Left colon (tissue), 2 donors: Measurements from ENCODE around the gene INSYN2B. TPM values are rescaled to one million over a fixed set of nuclear protein-coding genes. Genes with fewer than 3 reads are reported as not detected.

Experiments used
- ATAC-seq: fragments of 200-7000 bp; cut with Tn5 transposase; one replicate; pipeline ENCODE4 v1.9.1; 2020; ENCODE audit warnings: mild to moderate bottlenecking, moderate library complexity
- DNase-seq, 2 donors: peaks; one replicate each; pipeline ENCODE4 v3.0.0-alpha.2; 2020
- intact Hi-C, 2 donors: fragments of 100-400 bp; cut with DNase I in 1 of 2; cut with micrococcal nuclease in 1 of 2; formaldehyde crosslinking; loops; one replicate each; pipeline versions ENCODE4 v1.11.2 to v1.14.0; 2022; cut with DNase I, micrococcal nuclease
- long read RNA-seq: library from polyadenylated mRNA; unstranded; transcript quantifications from one replicate; pipeline ENCODE4 v2.0.0, GENCODE V29; 2021
- total RNA-seq, 2 donors: library from RNA; stranded (reverse); fragmentation: NEBNext Ultra II Directional; extraction: Animal tissue kit (Norgen Biotek cat#: 25700); gene quantifications; one replicate each; pipeline ENCODE4 v1.2.1, GENCODE V29; 2021
- donor health status: DM: no; HTN: no; CAD: no.
- donor health status: DM: yes; HTN: yes; CAD: no.

The INSYN2B gene
- total RNA-seq, result under 1 TPM in 1 of 2 donors, not detected in 1; 0.14 TPM
- long read RNA-seq, result 0 reads

- DNase-seq (peak in 1 of 2 donors; percentile 43), ATAC-seq (peak; percentile 76)
- intact Hi-C loops, result no loop called here
Observed at GRCh38 chr5:169980418-169981053, at the start of gene INSYN2B. Gene INSYN2B, minus strand, starts transcription at chr5:169980495. Its CDS starts 96,597 bp downstream, at chr5:169883898.

DNA sequence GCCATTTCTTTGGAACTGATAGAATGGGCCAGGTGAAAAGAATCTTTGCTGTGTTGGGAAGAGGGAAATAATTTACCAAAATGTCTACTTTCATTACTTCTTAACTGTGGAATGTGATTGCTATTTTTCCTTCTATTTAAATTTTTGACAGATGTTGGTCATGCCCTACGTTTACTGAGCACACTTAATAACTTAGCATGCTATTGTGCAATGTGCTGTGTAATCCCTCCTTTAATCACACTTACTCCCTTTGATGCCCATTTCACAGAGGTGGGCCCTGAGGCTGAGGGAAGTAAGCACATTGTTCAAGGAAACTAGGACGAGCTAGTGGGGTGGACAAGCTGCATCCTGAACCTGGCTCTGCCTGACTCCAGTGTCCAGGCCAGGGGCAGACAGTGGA lies 47.8 kb upstream of the INSYN2B start:
- ATAC-seq, result no peak
- DNase-seq, result no peak
- intact Hi-C loops, result no loop called here

DNA sequence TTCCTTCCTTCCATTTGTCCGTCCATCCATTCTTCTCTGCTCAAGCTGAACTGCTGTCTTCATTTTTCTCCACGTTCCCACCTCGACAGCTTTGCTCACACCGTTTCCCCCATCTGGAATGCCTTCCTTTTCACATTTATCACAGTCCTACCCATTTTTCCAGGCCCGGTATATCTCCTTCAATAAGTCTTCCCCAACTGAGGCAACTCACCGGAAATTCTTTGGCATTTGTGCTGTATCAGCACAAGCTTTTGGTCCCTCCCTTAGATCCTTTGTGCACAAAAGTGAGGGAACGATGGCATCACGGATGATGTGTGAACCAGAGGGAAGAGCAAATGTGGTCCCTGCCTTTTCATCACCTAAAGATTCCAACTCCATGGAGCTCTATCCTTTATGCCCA lies 45.6 kb upstream of the INSYN2B start:
- ATAC-seq, result no peak
- intact Hi-C loops, result no loop called here
- DNase-seq, result no peak

DNA sequence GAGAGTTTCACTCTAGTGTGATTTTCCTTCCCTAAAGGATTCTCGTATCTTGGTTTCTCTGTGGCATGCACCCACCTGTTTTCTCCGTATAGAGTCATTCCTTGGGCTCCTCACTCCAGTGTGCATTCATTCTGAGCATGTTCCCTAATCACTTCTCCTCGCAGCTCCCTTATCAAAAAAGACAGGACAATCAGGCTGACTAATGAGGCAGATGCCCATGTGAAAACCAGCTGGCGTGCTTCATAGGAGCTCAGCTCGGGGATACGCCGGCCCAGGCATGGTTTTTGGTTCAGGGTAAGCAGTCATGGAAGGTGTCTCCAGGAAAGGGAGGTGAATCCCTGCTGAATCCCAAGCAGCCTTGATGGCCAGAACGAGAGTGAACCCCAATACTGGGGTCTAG lies 41.2 kb upstream of the INSYN2B start:
- ATAC-seq (no peak), DNase-seq (no peak)
- intact Hi-C loops, result no loop called here

DNA sequence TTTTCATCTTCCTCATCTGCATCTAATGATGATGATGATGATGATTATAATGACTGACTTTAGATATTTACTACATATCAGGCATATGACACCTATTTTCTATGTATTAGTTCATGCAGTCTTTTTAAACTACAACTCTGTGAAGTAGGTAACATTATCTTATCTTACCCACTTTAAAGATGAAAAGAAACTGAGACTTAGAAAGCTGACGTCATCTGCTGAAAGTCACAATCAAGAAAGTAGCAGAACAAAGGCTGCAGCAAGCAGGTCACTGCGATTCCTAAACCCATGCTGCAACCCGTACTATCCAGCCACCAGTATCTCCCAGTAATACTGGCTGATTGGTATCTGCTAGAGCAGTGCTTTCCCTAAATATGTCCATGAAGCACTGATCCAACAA lies 40.1 kb upstream of the INSYN2B start:
- DNase-seq, result no peak
- no peak for ATAC-seq
- intact Hi-C loops, result no loop called here

- ATAC-seq, result no peak
- no peak for DNase-seq
- intact Hi-C loops, result no loop called here
Observed at GRCh38 chr5:170012622-170013021, 32.3 kb upstream of the INSYN2B start.

- ATAC-seq (no peak), DNase-seq (no peak)
- intact Hi-C loops, result no loop called here
Observed at GRCh38 chr5:170011751-170012150, 31.5 kb upstream of the INSYN2B start.

- DNase-seq (no peak), ATAC-seq (no peak)
- intact Hi-C loops, result no loop called here
Observed at GRCh38 chr5:170010595-170010994, 30.3 kb upstream of the INSYN2B start.

GRCh38 chr5:170008376-170008775 lies 28.1 kb upstream of the INSYN2B start:
- DNase-seq (no peak), ATAC-seq (no peak)
- intact Hi-C loops, result no loop called here

- ATAC-seq (no peak), DNase-seq (no peak)
- intact Hi-C loops, result no loop called here
Observed at GRCh38 chr5:170006021-170006420, 25.7 kb upstream of the INSYN2B start.

DNA sequence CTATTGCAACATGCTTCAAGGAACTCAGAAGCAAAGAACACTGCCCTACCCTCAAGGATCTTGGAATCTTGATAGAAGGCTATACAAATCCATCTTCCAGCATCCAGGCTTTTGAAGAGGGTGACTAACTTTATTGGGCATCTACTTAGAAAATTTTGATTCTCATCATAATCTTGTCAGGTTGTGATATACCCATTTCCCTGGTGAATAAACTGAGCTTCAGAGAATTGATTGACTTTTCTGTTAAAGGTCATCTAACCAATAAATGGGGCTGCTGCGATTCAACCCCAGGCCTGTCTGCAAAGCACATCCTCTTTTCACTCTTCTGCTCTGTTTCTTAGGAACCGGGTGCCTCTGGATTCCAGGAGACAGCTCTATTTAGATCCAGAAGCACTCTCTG lies 19.9 kb upstream of the INSYN2B start:
- no peak for ATAC-seq

GRCh38 chr5:169999621-170000020 lies 19.3 kb upstream of the INSYN2B start:
- intact Hi-C loops, result no loop called here
- DNase-seq (no peak), ATAC-seq (no peak)

More for the DNA sequence above, 19.9 kb upstream of the INSYN2B start:
- intact Hi-C loops, result no loop called here
- no peak for DNase-seq

DNA sequence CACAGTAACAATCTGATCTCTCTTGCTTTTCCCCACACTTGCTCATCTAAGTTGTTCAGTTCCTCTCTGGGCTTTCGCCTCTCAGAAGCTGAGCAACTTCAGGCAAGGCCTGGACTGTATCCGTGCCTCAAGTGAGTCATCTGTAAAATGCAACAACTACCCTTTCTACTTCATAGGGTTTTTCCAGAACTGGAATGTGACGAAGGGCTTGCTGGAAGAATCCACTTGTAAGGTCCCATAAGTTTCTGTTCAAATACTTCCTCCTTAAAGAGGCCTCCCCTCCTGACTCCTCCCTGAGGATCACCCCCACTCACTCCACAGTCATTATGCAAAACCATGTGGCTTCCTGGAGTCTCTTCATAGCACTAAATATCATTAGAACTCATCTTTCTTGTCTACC lies 17.5 kb upstream of the INSYN2B start:
- ATAC-seq (no peak), DNase-seq (no peak)
- intact Hi-C loops, result no loop called here

DNA sequence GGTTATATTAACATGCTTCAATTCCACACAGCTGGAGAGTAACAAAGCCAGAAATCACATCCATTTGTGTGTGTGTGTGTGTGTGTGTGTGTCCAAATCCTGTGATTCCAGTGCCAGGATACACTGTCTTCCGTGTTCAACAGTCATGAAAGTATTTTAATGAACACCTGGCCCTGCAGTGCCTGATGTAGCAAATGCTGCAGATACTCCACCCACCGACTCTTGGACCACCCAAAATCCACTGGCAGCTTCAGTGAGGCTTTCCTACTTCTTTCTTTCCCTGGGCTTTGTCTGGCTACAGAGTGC lies 13.1 kb upstream of the INSYN2B start:
- intact Hi-C loops, result no loop called here
- DNase-seq, result no peak
- no peak for ATAC-seq

DNA sequence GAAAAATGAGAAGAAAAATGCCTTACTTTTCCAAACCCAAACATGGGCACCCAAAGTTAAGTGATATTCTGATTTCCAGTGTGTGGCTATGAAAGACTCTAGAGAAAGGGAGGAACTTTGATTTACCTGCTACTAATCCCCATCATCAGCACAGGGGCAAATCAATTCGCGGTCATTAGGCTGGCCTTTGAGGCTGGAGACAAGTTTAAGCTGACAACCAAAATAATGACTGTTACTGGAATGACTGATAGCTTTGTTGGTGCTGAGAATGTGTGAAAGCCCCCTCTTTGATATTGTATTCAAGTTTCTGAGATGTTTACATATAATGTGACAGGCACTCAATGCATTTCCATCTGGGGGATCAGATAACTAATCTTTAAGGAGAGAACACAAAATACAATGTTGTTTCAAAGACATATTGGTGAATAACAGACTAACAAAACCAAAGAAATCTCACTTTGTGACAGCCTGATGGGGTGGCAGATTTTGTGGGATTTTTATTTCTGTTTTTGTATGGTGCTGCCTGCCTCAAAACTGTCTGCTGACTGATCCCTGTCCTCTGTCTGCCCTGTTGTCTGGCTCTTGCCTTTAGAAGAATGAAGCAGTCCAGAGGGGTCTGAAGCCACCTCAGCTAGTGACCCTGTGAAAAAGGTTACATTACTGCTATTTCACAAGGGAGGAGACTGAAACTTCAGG lies 12.6 kb upstream of the INSYN2B start:
- ATAC-seq (no peak), DNase-seq (no peak)
- intact Hi-C loops, result no loop called here

DNA sequence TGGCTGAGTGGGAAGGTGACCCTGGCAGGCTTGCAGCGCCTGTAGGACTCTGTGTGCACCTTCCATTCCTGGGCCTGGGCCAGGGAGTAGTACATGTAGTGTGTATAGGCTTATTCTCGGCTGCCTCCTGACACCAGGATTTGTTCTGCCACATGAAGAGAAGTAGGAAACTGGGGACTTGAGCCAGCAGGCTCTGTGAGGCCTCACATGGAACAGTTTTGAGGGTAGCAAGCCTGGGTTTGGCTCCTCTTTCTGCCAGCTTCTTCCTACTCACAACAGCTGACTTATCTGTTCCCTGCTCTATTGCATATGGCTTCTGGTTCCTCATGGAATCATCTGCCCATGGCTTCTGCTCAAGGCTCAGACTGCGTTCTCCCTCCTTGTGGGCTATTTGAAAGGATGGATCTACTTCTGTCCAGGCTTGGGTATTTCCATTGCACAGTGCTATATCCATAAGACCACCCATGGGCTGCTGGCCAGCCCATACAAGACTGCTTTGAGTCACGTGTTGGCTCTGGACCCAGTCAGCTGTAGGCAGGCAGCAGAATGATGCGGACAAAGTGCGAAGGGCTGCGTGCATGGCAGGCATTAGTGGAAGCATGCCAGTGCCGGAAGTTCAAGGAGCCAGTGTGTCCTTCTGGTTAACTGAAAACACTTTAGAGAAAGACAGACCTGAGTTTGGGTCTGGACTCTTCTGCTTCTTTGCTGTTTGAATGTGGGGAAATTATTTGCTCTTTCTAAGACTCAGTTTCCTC lies 11.0 kb upstream of the INSYN2B start:
- no peak for ATAC-seq
- intact Hi-C loops, result no loop called here

GRCh38 chr5:169989365-169989764 lies 9.1 kb upstream of the INSYN2B start:
- intact Hi-C loops, result no loop called here
- DNase-seq, result no peak

More for the DNA sequence above, 11.0 kb upstream of the INSYN2B start:
- DNase-seq, result no peak

DNA sequence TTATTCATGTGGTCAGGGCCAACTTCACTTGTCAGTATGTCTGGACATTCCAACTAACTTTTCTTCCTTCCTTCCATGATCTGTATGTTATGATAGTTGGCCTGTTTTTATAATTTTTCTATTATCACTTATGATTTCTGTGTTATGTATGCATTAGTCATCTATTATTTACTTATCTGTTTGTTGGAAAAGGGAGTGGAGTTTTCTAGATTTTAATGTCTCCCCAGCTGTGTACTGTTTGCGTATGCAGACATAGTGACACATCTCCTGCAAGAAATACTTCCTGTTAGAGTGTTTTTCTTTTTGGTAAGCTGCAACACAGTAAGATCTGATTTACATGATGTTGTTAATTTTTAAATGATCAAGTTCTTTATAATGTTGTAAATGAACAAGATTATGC lies 8.7 kb upstream of the INSYN2B start:
- DNase-seq, result no peak
- intact Hi-C loops, result no loop called here
- no peak for ATAC-seq

More at GRCh38 chr5:169989365-169989764, 9.1 kb upstream of the INSYN2B start:
- ATAC-seq, result no peak

- no peak for DNase-seq
- intact Hi-C loops, result no loop called here
- ATAC-seq, result no peak
Observed at GRCh38 chr5:169988206-169988605, 7.9 kb upstream of the INSYN2B start.

GRCh38 chr5:169979871-169980270 lies 424 bp downstream of the INSYN2B start:
- no peak for ATAC-seq
- intact Hi-C loops, result no loop called here
- no peak for DNase-seq
